Activated CD4-positive, alpha-beta T cell treated with anti-CD3 and anti-CD28 coated beads, Interleukin-2, Interleukin-4, amounts not matched to agents 100 ng/mL and 50 ng/mL, durations not matched to agents 16 hours and 8 hours (primary cell): ENCODE measurements around the gene FBXL3.
"Not testable (repeated sequence)": the region's sequence is repeated elsewhere in the genome, so short reads cannot be mapped to it uniquely, and the experiment has no call there.

Experiments used
- DNase-seq: peaks from one replicate; pipeline ENCODE4 v3.0.0-alpha.2; 2020; ENCODE audit warnings: low spot score

The FBXL3 gene

GRCh38 chr13:77026255-77026860 is 601 bp downstream of the FBXL3 start:
- DNase-seq: peak; percentile 70

- DNase-seq: no peak
These were observed 4.6 kb downstream of the FBXL3 start for GRCh38 chr13:77022341-77022740.

GRCh38 chr13:77019756-77020155 is 7.2 kb downstream of the FBXL3 start:
- DNase-seq: no peak

DNA sequence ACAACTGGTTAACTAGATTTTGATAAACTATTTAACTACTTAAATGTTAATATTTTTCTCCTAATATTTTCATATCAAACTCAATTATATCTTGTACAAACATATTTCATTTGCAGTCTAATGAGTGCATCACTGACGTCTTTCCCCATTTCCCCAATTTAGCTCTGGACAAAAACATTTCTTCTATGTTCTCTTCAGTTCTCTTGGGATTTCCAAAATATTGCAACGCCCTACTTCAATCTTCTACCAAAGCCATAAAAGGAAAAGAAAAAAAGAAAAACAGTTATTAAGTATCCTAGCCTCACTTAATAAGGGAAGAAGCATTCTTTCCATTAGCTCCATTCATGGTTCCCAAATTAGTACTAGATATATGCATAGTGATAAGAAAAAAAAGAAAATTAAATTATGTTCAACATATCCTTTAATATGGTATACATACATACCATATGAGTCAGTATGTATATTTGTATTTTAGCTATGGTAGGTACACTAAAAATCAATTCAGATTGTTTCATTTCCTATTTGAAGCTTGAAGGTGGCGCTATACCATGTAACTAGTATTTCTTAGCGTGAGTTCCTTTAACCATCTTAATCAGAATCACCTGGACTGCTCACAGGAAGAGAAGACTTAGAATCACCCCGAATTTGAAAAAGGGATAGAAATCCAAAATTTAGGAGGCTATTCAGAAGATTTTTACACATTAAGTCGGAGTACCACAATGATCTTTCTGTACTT is 9.9 kb downstream of the FBXL3 start:
- DNase-seq: no peak

DNA sequence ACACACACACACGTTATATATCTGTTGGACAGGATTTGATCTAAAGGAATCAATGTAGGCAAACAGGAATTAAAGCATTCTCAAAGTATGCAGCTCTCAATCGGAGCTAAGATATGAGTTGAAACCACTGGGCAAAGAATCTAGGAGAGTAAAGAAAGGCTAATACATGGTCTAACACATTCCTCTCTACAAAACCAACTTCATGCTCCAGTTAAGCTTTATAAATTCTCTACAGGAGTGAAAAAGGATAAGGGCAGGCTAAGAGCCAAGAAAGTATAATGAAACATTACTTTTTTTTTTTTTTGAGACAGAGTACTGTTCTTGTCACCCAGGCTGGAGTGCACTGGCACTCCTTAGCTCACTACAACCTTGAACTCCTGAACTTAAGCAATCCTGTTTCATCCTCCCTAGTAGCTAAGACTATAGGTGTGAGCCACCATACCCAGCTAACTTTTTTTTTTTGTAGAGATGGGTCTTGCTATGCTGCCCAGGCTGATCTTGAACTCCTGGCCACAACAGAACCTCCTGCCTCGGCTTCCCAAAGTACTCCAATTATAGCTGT is 10.6 kb downstream of the FBXL3 start:
- DNase-seq: no peak

GRCh38 chr13:77014906-77015685 is 11.9 kb downstream of the FBXL3 start:
- DNase-seq: no peak

- DNase-seq: no peak
These were observed 13.0 kb downstream of the FBXL3 start for GRCh38 chr13:77013853-77014542.

GRCh38 chr13:77009719-77010118 is 17.2 kb downstream of the FBXL3 start:
- not testable (repeated sequence) for DNase-seq

GRCh38 chr13:77009011-77009410 is 17.9 kb downstream of the FBXL3 start:
- DNase-seq: peak; percentile 71

DNA sequence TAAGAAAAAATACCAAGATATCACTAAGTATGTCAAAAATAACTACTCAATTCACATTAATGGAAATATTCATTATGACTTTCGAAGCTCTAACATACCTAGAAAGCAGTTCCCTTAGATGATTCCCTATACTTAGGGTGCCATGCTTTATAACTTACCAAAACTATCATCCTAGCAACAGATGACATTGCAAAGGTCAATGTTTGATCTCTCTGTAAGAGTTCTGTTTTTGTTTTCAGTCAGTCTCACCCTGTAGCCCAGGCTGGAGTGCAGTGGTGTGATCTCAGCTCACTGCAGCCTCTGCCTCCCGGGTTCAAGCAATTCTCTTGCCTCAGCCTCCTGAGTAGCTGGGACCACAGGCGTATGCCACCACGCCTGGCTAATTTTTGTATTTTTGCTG is 18.6 kb downstream of the FBXL3 start:
- DNase-seq: peak; percentile 22

- DNase-seq: no peak
These were observed 24.3 kb downstream of the FBXL3 start for GRCh38 chr13:77002590-77003190.

DNA sequence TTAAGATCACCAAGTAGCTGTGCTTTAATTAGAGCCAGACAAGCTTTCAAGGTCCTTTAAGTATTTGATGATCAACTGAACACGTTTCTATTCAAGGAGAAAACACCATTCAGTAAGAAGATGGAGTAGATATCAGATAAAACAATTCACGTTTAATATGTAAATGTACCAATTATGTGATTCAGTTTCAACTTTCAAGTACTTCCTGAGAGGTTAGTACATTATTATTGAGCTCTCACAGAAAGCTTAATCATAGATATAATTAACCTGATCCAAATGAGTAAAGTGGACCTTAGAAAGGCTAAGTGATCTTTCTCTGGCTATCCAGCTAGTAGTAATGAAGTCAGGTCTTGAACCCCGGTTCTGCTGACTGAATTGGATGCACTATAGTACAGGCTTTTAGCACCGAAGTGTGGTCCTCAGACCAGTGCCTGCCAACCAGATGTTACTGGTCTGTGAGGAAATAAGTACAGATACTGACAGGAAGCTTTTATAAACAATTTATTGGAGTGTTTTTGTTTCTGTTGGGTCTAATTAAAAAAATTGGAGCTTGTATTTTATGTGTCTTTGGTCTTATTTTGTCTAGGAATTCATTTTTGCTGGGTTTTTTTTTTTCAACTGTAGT is 24.9 kb downstream of the FBXL3 start:
- DNase-seq: no peak

GRCh38 chr13:77001540-77001939 is 25.4 kb downstream of the FBXL3 start:
- no peak for DNase-seq

- DNase-seq: no peak
These were observed 26.5 kb downstream of the FBXL3 start for GRCh38 chr13:77000475-77000874.

- DNase-seq: no peak
These were observed 32.7 kb downstream of the FBXL3 start for GRCh38 chr13:76994281-76994680.

GRCh38 chr13:76993473-76993872 is 33.5 kb downstream of the FBXL3 start:
- no peak for DNase-seq

- DNase-seq: no peak
These were observed 33.9 kb downstream of the FBXL3 start for GRCh38 chr13:76993021-76993420.

DNA sequence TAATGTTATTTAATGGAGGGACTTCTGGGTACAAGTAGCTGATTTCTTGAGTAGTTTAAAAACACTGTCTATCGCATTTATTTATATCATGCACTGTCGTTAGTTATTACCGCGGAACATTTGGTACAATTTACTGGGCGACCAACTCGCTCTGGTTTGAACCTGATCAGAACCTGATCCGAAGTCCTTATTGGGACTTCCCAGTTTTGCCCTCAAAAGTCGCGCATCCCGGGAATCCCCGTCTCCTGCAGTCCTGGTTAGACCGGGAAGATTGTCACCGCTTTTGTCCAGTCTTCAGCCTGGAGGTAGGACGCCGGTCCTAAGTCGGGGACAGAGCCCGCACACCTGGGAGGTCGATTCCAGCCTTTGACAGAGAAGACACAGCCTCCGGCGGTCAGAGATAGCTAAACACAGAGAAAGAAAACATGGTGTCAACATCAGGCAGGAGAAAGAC is 34.4 kb downstream of the FBXL3 start:
- DNase-seq: no peak

- peak; percentile 94 for DNase-seq
These were observed 35.0 kb downstream of the FBXL3 start, which contains the start of gene CLN5 for GRCh38 chr13:76991796-76992547. CLN5 (plus strand) TSS chr13:76992081; CDS start chr13:76992099, 18 bp downstream.

- DNase-seq: peak; percentile 90
These were observed 35.5 kb downstream of the FBXL3 start for GRCh38 chr13:76991432-76991795.
